ENCODE measurements around the gene GLUD1. TPM values are rescaled to one million over a fixed set of nuclear protein-coding genes. Genes with fewer than 3 reads are reported as not detected.
"Not testable (repeated sequence)": the region's sequence is repeated elsewhere in the genome, so short reads cannot be mapped to it uniquely, and the experiment has no call there.

GLUD1 gene
- total RNA-seq, 2 donors from 2014 or later = 111 to 120 TPM

GRCh38 chr10:87104727-87105126 is 10.1 kb upstream of the GLUD1 start:
- not testable (repeated sequence) for H3K27me3 Mint-ChIP-seq; H3K4me3 Mint-ChIP-seq; ATAC-seq; H3K27ac Mint-ChIP-seq; H3K9me3 Mint-ChIP-seq; DNase-seq (ENCODE audit: low spot score)
- peaks cover 12% of the 10 kb centered on the region for H3K36me3 Mint-ChIP-seq
- H3K4me1 Mint-ChIP-seq (ENCODE audit: low read depth in 2 of 2) = peaks cover 6 to 12% of the 10 kb centered on the region in 2 donors

GRCh38 chr10:87101996-87102395 is 7.4 kb upstream of the GLUD1 start:
- Mint-ChIP-seq H3K36me3 (peaks cover 10% of the 10 kb centered on the region), H3K27ac (no peak overlapping the region), H3K4me1 (ENCODE audit: low read depth in 2 of 2) (peaks cover 0 to 8% of the 10 kb centered on the region in 2 donors), H3K9me3 (no peaks in the 10 kb centered on the region), H3K4me3 (no peak overlapping the region), H3K27me3 (no peaks in the 10 kb centered on the region)
- DNase-seq (ENCODE audit: low spot score) = no peak
- no peak for ATAC-seq

GRCh38 chr10:87095236-87095945 is 748 bp upstream of the GLUD1 start:
- ATAC-seq (peak; percentile 80 to 82), DNase-seq (ENCODE audit: low spot score) (peak; percentile 90)
- Mint-ChIP-seq H3K4me1 (ENCODE audit: low read depth in 2 of 2) (peaks cover 26 to 33% of the 10 kb centered on the region in 2 donors), H3K36me3 (peaks cover 10% of the 10 kb centered on the region), H3K4me3 (peak overlapping the region; percentile 81), H3K9me3 (no peaks in the 10 kb centered on the region), H3K27ac (peak overlapping the region; percentile 35 to 53), H3K27me3 (no peaks in the 10 kb centered on the region)

GRCh38 chr10:87093632-87094372 is 841 bp downstream of the GLUD1 start:
- Mint-ChIP-seq H3K27me3 (no peaks in the 10 kb centered on the region), H3K9me3 (no peaks in the 10 kb centered on the region), H3K4me1 (ENCODE audit: low read depth in 2 of 2) (peaks cover 37 to 48% of the 10 kb centered on the region in 2 donors), H3K36me3 (peaks cover 13% of the 10 kb centered on the region), H3K27ac (peak overlapping the region; percentile 91 to 95), H3K4me3 (peak overlapping the region; percentile 91)
- DNase-seq (ENCODE audit: low spot score) (peak; percentile 84), ATAC-seq (peak; percentile 46 to 48)

GRCh38 chr10:87092861-87093631 is 1.6 kb downstream of the GLUD1 start:
- peak overlapping the region; percentile 91 for H3K4me3 Mint-ChIP-seq

GRCh38 chr10:87092376-87092860 is 2.2 kb downstream of the GLUD1 start:
- no peak for DNase-seq (ENCODE audit: low spot score)
- no peak for ATAC-seq

More at GRCh38 chr10:87092861-87093631, 1.6 kb downstream of the GLUD1 start:
- peak overlapping the region; percentile 91 to 95 for H3K27ac Mint-ChIP-seq
- ATAC-seq = no peak
- no peaks in the 10 kb centered on the region for H3K9me3 Mint-ChIP-seq
- H3K36me3 Mint-ChIP-seq = peaks cover 13% of the 10 kb centered on the region
- DNase-seq (ENCODE audit: low spot score) = no peak
- peaks cover 40 to 49% of the 10 kb centered on the region in 2 donors for H3K4me1 Mint-ChIP-seq (ENCODE audit: low read depth in 2 of 2)
- no peaks in the 10 kb centered on the region for H3K27me3 Mint-ChIP-seq

GRCh38 chr10:87090779-87091178 is 3.9 kb downstream of the GLUD1 start:
- Mint-ChIP-seq H3K27ac (peak overlapping the region; percentile 91 to 95), H3K9me3 (no peaks in the 10 kb centered on the region), H3K4me3 (peak overlapping the region; percentile 91), H3K36me3 (peaks cover 13% of the 10 kb centered on the region), H3K4me1 (ENCODE audit: low read depth in 2 of 2) (peaks cover 57 to 70% of the 10 kb centered on the region in 2 donors), H3K27me3 (no peaks in the 10 kb centered on the region)
- ATAC-seq = no peak
- no peak for DNase-seq (ENCODE audit: low spot score)

More at GRCh38 chr10:87092376-87092860, 2.2 kb downstream of the GLUD1 start:
- Mint-ChIP-seq H3K4me1 (ENCODE audit: low read depth in 2 of 2) (peaks cover 43 to 55% of the 10 kb centered on the region in 2 donors), H3K9me3 (no peaks in the 10 kb centered on the region), H3K27me3 (no peaks in the 10 kb centered on the region), H3K36me3 (peaks cover 13% of the 10 kb centered on the region), H3K27ac (peak overlapping the region; percentile 91 to 95), H3K4me3 (peak overlapping the region; percentile 91)

- no peaks in the 10 kb centered on the region for H3K9me3 Mint-ChIP-seq
- ATAC-seq (no peak), DNase-seq (ENCODE audit: low spot score) (no peak)
- H3K27me3 Mint-ChIP-seq = no peaks in the 10 kb centered on the region
- H3K4me3 Mint-ChIP-seq = peak overlapping the region; percentile 16
- peaks cover 63 to 78% of the 10 kb centered on the region in 2 donors for H3K4me1 Mint-ChIP-seq (ENCODE audit: low read depth in 2 of 2)
- peak overlapping the region; percentile 26 to 95 for H3K27ac Mint-ChIP-seq
- peaks cover 13% of the 10 kb centered on the region for H3K36me3 Mint-ChIP-seq
Observed at GRCh38 chr10:87089746-87090145, 4.9 kb downstream of the GLUD1 start.

- Mint-ChIP-seq H3K27me3 (no peaks in the 10 kb centered on the region), H3K9me3 (no peaks in the 10 kb centered on the region), H3K36me3 (peaks cover 12% of the 10 kb centered on the region), H3K4me3 (peak overlapping the region; percentile 41), H3K4me1 (ENCODE audit: low read depth in 2 of 2) (peaks cover 63 to 75% of the 10 kb centered on the region in 2 donors), H3K27ac (peak overlapping the region; percentile 92 to 96)
- DNase-seq (ENCODE audit: low spot score) = no peak
- no peak for ATAC-seq
Observed at GRCh38 chr10:87085537-87085936, 9.1 kb downstream of the GLUD1 start.

- Mint-ChIP-seq H3K4me1 (ENCODE audit: low read depth in 2 of 2) (peaks cover 54 to 63% of the 10 kb centered on the region in 2 donors), H3K4me3 (peak overlapping the region; percentile 81), H3K27ac (peak overlapping the region; percentile 92 to 96)
- peak; percentile 86 to 89 for ATAC-seq
- H3K36me3 Mint-ChIP-seq; DNase-seq (ENCODE audit: low spot score); H3K9me3 Mint-ChIP-seq; H3K27me3 Mint-ChIP-seq: not testable (repeated sequence)
Observed at GRCh38 chr10:87084291-87084782, 10.3 kb downstream of the GLUD1 start.

- peaks cover 51 to 58% of the 10 kb centered on the region in 2 donors for H3K4me1 Mint-ChIP-seq (ENCODE audit: low read depth in 2 of 2)
- not testable (repeated sequence) for H3K36me3 Mint-ChIP-seq; H3K27me3 Mint-ChIP-seq; H3K9me3 Mint-ChIP-seq; DNase-seq (ENCODE audit: low spot score)
- ATAC-seq = peak; percentile 68 to 70
- H3K4me3 Mint-ChIP-seq = peak overlapping the region; percentile 72
- peak overlapping the region; percentile 92 to 96 for H3K27ac Mint-ChIP-seq
Observed at GRCh38 chr10:87083576-87084290, 10.9 kb downstream of the GLUD1 start.

GRCh38 chr10:87082219-87082618 is 12.4 kb downstream of the GLUD1 start:
- not testable (repeated sequence) for H3K9me3 Mint-ChIP-seq; ATAC-seq; DNase-seq (ENCODE audit: low spot score); H3K36me3 Mint-ChIP-seq; H3K27me3 Mint-ChIP-seq
- Mint-ChIP-seq H3K4me3 (peak overlapping the region; percentile 72), H3K27ac (peak overlapping the region; percentile 92 to 96), H3K4me1 (ENCODE audit: low read depth in 2 of 2) (peaks cover 48 to 54% of the 10 kb centered on the region in 2 donors)

- not testable (repeated sequence) for H3K4me3 Mint-ChIP-seq; H3K27me3 Mint-ChIP-seq; DNase-seq (ENCODE audit: low spot score); H3K36me3 Mint-ChIP-seq; H3K9me3 Mint-ChIP-seq; ATAC-seq
- Mint-ChIP-seq H3K27ac (peak overlapping the region in 1 of 2 donors; percentile 96), H3K4me1 (ENCODE audit: low read depth in 2 of 2) (peaks cover 43 to 48% of the 10 kb centered on the region in 2 donors)
Observed at GRCh38 chr10:87081574-87081973, 13.1 kb downstream of the GLUD1 start.

All from natural killer cell treated with Interleukin-12 subunit alpha and Interleukin-12 subunit beta and Interleukin-15 and Interleukin-18, amount 100 ng/mL, for 72 hours (primary cell).